NCI-H774 (cell line): ENCODE data around the gene DDT.
"Not testable (repeated sequence)": the region's sequence is repeated elsewhere in the genome, so short reads cannot be mapped to it uniquely, and the experiment has no call there.

Source experiments
- DNase-seq: peaks from one replicate; lab custom pipeline; 2025; lab: John Stamatoyannopoulos, UW

Gene DDT

GRCh38 chr22:23952794-23953405 lies 21.3 kb downstream of the DDT start:
- not testable (repeated sequence) for DNase-seq

- DNase-seq, result not testable (repeated sequence)
Observed at GRCh38 chr22:23951383-23951782, 22.9 kb downstream of the DDT start.

- DNase-seq, result not testable (repeated sequence)
Observed at GRCh38 chr22:23949764-23950163, 24.5 kb downstream of the DDT start.

- DNase-seq, result not testable (repeated sequence)
Observed at GRCh38 chr22:23947391-23947790, 26.9 kb downstream of the DDT start.

- DNase-seq, result not testable (repeated sequence)
Observed at GRCh38 chr22:23940166-23940565, 34.1 kb downstream of the DDT start.

- DNase-seq, result no peak
Observed at GRCh38 chr22:23939017-23939357, 35.3 kb downstream of the DDT start.

- no peak for DNase-seq
Observed at GRCh38 chr22:23938328-23939016, 35.8 kb downstream of the DDT start.

GRCh38 chr22:23926561-23926960 lies 47.7 kb downstream of the DDT start:
- no peak for DNase-seq

GRCh38 chr22:23925020-23925606 lies 49.1 kb downstream of the DDT start:
- DNase-seq, result no peak

- DNase-seq, result no peak
Observed at GRCh38 chr22:23922921-23923320, 51.3 kb downstream of the DDT start.

- not testable (repeated sequence) for DNase-seq
Observed at GRCh38 chr22:23921586-23922201, 52.5 kb downstream of the DDT start.
